Neural crest cell (in vitro differentiated cells): ENCODE data around the gene AMOTL2. TPM values are rescaled to one million over a fixed set of nuclear protein-coding genes. Genes with fewer than 3 reads are reported as not detected.
A peak's percentile ranks its signal among the peaks of the same experiment; 100 is the strongest.

Experiments
- DNase-seq: peaks from one replicate; pipeline ENCODE4 v3.0.0; 2021; ENCODE audit warnings: low read depth, mixed read lengths, low spot score
- H3K27ac Mint-ChIP-seq: one replicate; pipeline ENCODE4 v1.8.0; 2021; ENCODE audit warnings: mild to moderate bottlenecking, mixed read lengths; ENCODE audit not compliant: unreplicated experiment
- H3K27me3 Mint-ChIP-seq: 2 replicates; pipeline ENCODE4 v1.8.0; 2021; ENCODE audit warnings: low read depth, mild to moderate bottlenecking, mixed read lengths
- H3K36me3 Mint-ChIP-seq: 2 replicates; pipeline ENCODE4 v1.8.0; 2021; ENCODE audit warnings: low read depth, mild to moderate bottlenecking, mixed read lengths
- H3K4me1 Mint-ChIP-seq: 2 replicates; pipeline ENCODE4 v1.8.0; 2021; ENCODE audit warnings: mixed read lengths
- H3K4me3 Mint-ChIP-seq: one replicate; pipeline ENCODE4 v1.8.0; 2021; ENCODE audit warnings: mild to moderate bottlenecking, mixed read lengths
- H3K9me3 Mint-ChIP-seq: 2 replicates; pipeline ENCODE4 v1.8.0; 2021; ENCODE audit warnings: mixed read lengths
- CTCF ChIP-seq: fragments of 200-600 bp; sonication (generic); conservative IDR thresholded peaks from 2 replicates; pipeline ENCODE4 v1.5.0; 2021; ENCODE audit warnings: antibody characterized with exemption, mild to moderate bottlenecking
- total RNA-seq: library from RNA; stranded (reverse); gene quantifications from 2 replicates; pipeline ENCODE4 v1.2.1, GENCODE V29; 2021

Gene AMOTL2
- total RNA-seq, 1 donor from 2014 or later, result 59.5 TPM

DNA sequence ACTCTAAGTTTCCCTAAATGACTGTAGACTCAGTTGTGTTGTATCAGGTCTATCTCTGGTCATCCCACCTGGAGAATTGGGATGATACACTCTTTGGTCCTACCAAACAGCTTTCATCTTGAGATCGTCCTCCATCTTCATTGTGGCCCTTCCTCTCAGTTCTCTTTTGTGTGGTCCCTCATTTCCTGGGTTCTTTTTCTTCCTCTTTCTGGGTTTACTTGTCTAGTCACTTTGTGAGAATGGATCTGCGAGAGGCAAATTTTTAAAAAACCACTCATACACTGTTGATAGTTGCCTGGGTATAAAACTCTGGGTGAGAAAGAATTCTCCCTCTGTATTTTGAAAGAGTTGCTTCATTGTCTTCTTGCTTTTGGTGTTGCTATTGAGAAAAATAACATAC, 6.0 kb upstream of the AMOTL2 start:
- H3K9me3 Mint-ChIP-seq, result no peaks in the 10 kb centered on the region
- TF ChIP-seq CTCF, result no peak
- H3K4me1 Mint-ChIP-seq, result peaks cover 10% of the 10 kb centered on the region
- H3K27ac Mint-ChIP-seq, result no peak overlapping the region
- no peak overlapping the region for H3K4me3 Mint-ChIP-seq
- no peaks in the 10 kb centered on the region for H3K36me3 Mint-ChIP-seq
- peaks cover 19% of the 10 kb centered on the region for H3K27me3 Mint-ChIP-seq
- no peak for DNase-seq

- TF ChIP-seq CTCF, result no peak
- Mint-ChIP-seq H3K27me3 (peaks cover 26% of the 10 kb centered on the region), H3K27ac (no peak overlapping the region), H3K9me3 (no peaks in the 10 kb centered on the region), H3K36me3 (no peaks in the 10 kb centered on the region), H3K4me3 (peak overlapping the region; percentile 27), H3K4me1 (peaks cover 18% of the 10 kb centered on the region)
- DNase-seq, result no peak
Observed at GRCh38 chr3:134378818-134379217, 4.6 kb upstream of the AMOTL2 start.

DNA sequence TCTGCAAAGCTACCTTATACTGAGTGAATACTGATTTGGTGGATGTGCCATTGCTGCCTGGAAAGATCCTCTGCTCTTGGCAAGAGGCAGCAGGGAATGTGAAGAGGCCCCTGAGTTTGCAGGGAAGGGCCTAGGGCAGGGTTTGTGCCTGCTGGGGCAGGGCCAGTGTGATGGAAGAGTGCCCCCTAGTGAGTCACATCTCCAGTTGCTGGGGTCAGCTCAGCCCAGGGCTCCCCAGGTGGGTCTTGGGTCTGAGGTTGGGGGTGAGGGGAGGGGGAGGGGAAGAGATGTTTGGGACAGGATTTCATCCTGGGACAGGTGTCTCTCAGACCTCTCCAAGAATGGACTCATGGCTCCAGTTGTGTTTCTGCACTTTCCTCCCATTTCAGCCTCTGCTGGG, 4.1 kb upstream of the AMOTL2 start:
- DNase-seq, result no peak
- Mint-ChIP-seq H3K4me3 (peak overlapping the region; percentile 27), H3K27ac (no peak overlapping the region), H3K36me3 (no peaks in the 10 kb centered on the region), H3K9me3 (no peaks in the 10 kb centered on the region), H3K4me1 (peaks cover 19% of the 10 kb centered on the region), H3K27me3 (peaks cover 26% of the 10 kb centered on the region)
- TF ChIP-seq CTCF, result peak; percentile 48

DNA sequence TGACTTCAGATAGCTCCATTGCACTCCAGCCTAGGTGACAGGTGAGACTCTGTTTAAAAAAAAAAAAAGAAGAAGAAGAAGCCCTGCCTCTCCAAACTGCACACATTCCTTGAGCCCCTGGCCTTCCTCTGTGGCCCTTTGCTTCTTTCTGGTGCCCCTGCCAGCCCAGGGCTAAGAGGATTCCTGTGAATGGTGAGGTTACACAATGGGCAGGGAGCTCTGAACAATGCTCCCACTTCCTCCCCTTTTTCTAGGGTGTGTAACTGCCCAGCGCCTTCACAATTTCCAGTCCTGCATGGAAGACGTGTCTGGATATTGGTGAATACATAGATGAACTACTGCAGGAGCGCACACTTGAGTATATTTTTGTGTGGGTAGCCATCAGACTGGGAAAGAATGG, 3.6 kb upstream of the AMOTL2 start:
- no peak for DNase-seq
- no peak overlapping the region for H3K4me3 Mint-ChIP-seq
- H3K27me3 Mint-ChIP-seq, result peaks cover 26% of the 10 kb centered on the region
- H3K4me1 Mint-ChIP-seq, result peaks cover 24% of the 10 kb centered on the region
- no peaks in the 10 kb centered on the region for H3K9me3 Mint-ChIP-seq
- H3K27ac Mint-ChIP-seq, result no peak overlapping the region
- no peak for TF ChIP-seq CTCF
- H3K36me3 Mint-ChIP-seq, result no peaks in the 10 kb centered on the region

DNA sequence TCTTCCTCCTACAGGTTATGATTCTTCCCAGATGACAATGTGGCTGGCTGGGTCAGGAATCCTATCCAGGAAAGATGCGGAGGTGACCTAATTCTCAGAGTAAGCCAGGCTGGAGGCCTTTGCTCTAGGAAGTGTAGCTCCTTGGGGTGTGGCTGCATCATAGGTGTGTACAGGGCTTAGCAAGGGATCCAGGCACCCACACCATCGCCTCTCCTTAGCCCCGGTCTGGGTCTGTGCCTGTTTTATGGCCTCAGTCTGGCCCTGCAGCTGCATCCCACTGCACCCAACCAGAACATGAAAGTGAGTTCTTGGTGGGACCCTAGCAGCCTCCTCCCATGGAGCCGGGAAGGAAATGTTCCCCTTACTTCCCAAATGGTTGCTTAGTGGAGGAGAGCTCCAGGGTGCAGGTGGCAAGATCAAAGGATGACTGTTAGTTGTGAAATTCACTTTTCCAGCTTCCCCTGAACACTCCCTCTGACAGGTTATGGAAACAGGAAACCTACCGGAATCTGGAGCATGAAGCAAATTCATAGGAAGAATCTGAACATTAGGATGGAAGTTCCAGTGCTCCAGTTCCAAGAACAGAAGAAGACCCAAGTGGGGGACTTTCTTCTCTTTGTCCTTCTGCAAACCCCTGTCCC, 2.7 kb upstream of the AMOTL2 start:
- H3K9me3 Mint-ChIP-seq, result no peaks in the 10 kb centered on the region
- H3K27ac Mint-ChIP-seq, result no peak overlapping the region
- H3K4me1 Mint-ChIP-seq, result peaks cover 34% of the 10 kb centered on the region
- DNase-seq, result no peak
- no peaks in the 10 kb centered on the region for H3K36me3 Mint-ChIP-seq
- peaks cover 26% of the 10 kb centered on the region for H3K27me3 Mint-ChIP-seq
- no peak for TF ChIP-seq CTCF
- peak overlapping the region; percentile 97 for H3K4me3 Mint-ChIP-seq
